Caco-2 (cell line): ENCODE results near the gene CDHR5. TPM values are rescaled to one million over a fixed set of nuclear protein-coding genes. Genes with fewer than 3 reads are reported as not detected.

ENCODE experiments used
- BruUV-seq: library from RNA; stranded (reverse); fragments of 400-500 nt; replicated peaks from 2 replicates; lab custom pipeline; 2021; lab: Mats Ljungman, UMichigan
- CTCF ChIA-PET: fragments of 300-600 bp; sonication (Branson Sonifier 250); formaldehyde crosslinking; loops from one replicate; lab custom pipeline; 2022; ENCODE audit warnings: antibody characterized with exemption; lab: Charles Lee
- POLR2A ChIA-PET: fragments of 300-600 bp; sonication (Branson Sonifier 250); formaldehyde crosslinking; loops from one replicate; lab custom pipeline; 2022; ENCODE audit warnings: antibody characterized with exemption; lab: Charles Lee
- DNase-seq, 2 experiments: peaks; one replicate each; pipeline versions ENCODE4 v3.0.0 to v3.0.0-alpha.2; 2020 to 2022
- H3K27me3 ChIP-seq: replicated peaks from 2 replicates; pipeline ENCODE4 v1.6.0; 2011; ENCODE audit warnings: low read length; ENCODE audit not compliant: control insufficient read depth, insufficient read depth
- H3K36me3 ChIP-seq: 2 replicates; pipeline ENCODE4 v1.5.1; 2011; ENCODE audit warnings: low read length; ENCODE audit not compliant: control insufficient read depth, insufficient read depth
- H3K4me1 ChIP-seq: fragments of 250-450 bp; sonication (Bioruptor Pico); 2 replicates; pipeline ENCODE4 v1.5.1; 2020; ENCODE audit warnings: mild to moderate bottlenecking
- H3K4me3 ChIP-seq: 2 replicates; pipeline ENCODE4 v1.5.1; 2011; ENCODE audit warnings: low read depth, mild to moderate bottlenecking, control low read depth, low read length
- H3K9me3 ChIP-seq: fragments of 250-450 bp; sonication (Bioruptor Pico); 2 replicates; pipeline ENCODE4 v1.5.1; 2020; ENCODE audit warnings: mild to moderate bottlenecking, moderate library complexity
- H3K27ac Mint-ChIP-seq: one replicate; pipeline ENCODE4 v1.8.0; 2022; ENCODE audit warnings: mixed read lengths; ENCODE audit not compliant: unreplicated experiment
- H3K27me3 Mint-ChIP-seq: one replicate; pipeline ENCODE4 v1.8.0; 2022; ENCODE audit warnings: mixed read lengths; ENCODE audit not compliant: insufficient read depth, unreplicated experiment
- H3K36me3 Mint-ChIP-seq: one replicate; pipeline ENCODE4 v1.8.0; 2022; ENCODE audit warnings: mild to moderate bottlenecking, mixed read lengths; ENCODE audit not compliant: insufficient read depth, unreplicated experiment
- H3K4me1 Mint-ChIP-seq: one replicate; pipeline ENCODE4 v1.8.0; 2022; ENCODE audit warnings: low read depth, mixed read lengths; ENCODE audit not compliant: unreplicated experiment
- H3K4me3 Mint-ChIP-seq: one replicate; pipeline ENCODE4 v1.8.0; 2022; ENCODE audit warnings: mild to moderate bottlenecking, moderate library complexity, mixed read lengths; ENCODE audit not compliant: unreplicated experiment
- H3K9me3 Mint-ChIP-seq: one replicate; pipeline ENCODE4 v1.8.0; 2022; ENCODE audit warnings: mixed read lengths; ENCODE audit not compliant: unreplicated experiment
- CTCF ChIP-seq, 2 experiments: fragments of 200-600 bp in 1 of 2; IDR thresholded peaks; 1 replicate in 1 of 2; 2 replicates in 1 of 2; pipeline versions ENCODE4 v1.5.1 to v1.8.0; 2011 to 2022; ENCODE audit warnings: antibody characterized with exemption in 1 of 2, control low read depth in 1 of 2, inconsistent platforms in 1 of 2, low read depth in 1 of 2, low read length in 1 of 2, mild to moderate bottlenecking in 1 of 2, moderate library complexity in 1 of 2; ENCODE audit not compliant: insufficient read depth in 1 of 2, severe bottlenecking in 1 of 2, unreplicated experiment in 1 of 2
- intact Hi-C: fragments of 100-400 bp; cut with micrococcal nuclease; formaldehyde crosslinking; loops from one replicate; pipeline ENCODE4 v1.10.0; 2022; ENCODE audit not compliant: unreplicated experiment
- total RNA-seq: library from RNA; stranded (reverse); gene quantifications from 2 replicates; pipeline ENCODE4 v1.2.3, GENCODE V29; 2022

The CDHR5 gene
- total RNA-seq, 1 experiment from 2014 or later = 42.0 TPM

- Histone ChIP-seq H3K27me3 (no peaks in the 10 kb centered on the region), H3K4me3 (no peak overlapping the region), H3K4me1 (no peaks in the 10 kb centered on the region), H3K36me3 (peaks cover 4% of the 10 kb centered on the region), H3K9me3 (no peaks in the 10 kb centered on the region)
- Mint-ChIP-seq H3K4me1 (no peaks in the 10 kb centered on the region), H3K27ac (no peak overlapping the region), H3K9me3 (no peaks in the 10 kb centered on the region), H3K27me3 (no peaks in the 10 kb centered on the region), H3K4me3 (no peak overlapping the region), H3K36me3 (peaks cover 94% of the 10 kb centered on the region)
- CTCF ChIA-PET = no interaction called here
- BruUV-seq = no TSS peak
- POLR2A ChIA-PET = no interaction called here
- DNase-seq = no peak
- intact Hi-C loops = no loop called here
- no peak for TF ChIP-seq CTCF (IDR thresholded peaks at IDR 0.05; ENCODE audit: insufficient read depth in 1 of 2, low read depth in 1 of 2, low read length in 1 of 2, severe bottlenecking in 1 of 2, unreplicated experiment in 1 of 2)
Observed at GRCh38 chr11:595400-595799, 29.4 kb downstream of the CDHR5 start.

- ChIA-PET CTCF (no interaction called here), POLR2A (no interaction called here)
- Mint-ChIP-seq H3K4me1 (peaks cover 7% of the 10 kb centered on the region), H3K9me3 (no peaks in the 10 kb centered on the region), H3K36me3 (peaks cover 94% of the 10 kb centered on the region), H3K27ac (no peak overlapping the region), H3K27me3 (no peaks in the 10 kb centered on the region), H3K4me3 (no peak overlapping the region)
- Histone ChIP-seq H3K4me3 (no peak overlapping the region), H3K9me3 (no peaks in the 10 kb centered on the region), H3K4me1 (peaks cover under 1% of the 10 kb centered on the region; the same call in 1 of the 2 replicates), H3K36me3 (peaks cover 7% of the 10 kb centered on the region), H3K27me3 (no peaks in the 10 kb centered on the region)
- no TSS peak for BruUV-seq
- intact Hi-C loops = no loop called here
- no peak for TF ChIP-seq CTCF (IDR thresholded peaks at IDR 0.05; ENCODE audit: insufficient read depth in 1 of 2, low read depth in 1 of 2, low read length in 1 of 2, severe bottlenecking in 1 of 2, unreplicated experiment in 1 of 2)
- no peak for DNase-seq
Observed at GRCh38 chr11:593347-593746, 31.4 kb downstream of the CDHR5 start.

DNA sequence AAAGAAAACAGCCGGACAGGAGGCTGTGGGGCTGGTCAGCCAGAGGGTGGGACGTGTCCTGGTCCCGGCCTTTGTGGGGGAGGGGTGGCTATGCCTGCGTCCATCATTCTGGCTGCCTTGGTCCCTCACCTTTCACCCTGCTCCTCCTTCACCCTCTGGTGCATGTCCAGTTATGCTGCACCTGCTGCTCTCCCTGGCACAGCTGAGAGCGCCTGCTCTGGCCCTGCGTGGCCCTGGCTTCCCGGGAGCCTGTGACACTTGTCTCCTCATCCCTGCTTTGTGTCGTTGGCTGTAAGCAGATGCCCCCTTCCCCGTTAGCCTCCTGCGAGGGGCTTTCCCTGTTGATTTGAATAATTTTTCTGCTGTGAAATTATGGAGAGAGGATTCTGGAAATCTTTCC, 31.8 kb downstream of the CDHR5 start:
- no peak overlapping the region for H3K4me3 ChIP-seq
- Mint-ChIP-seq H3K27ac (no peak overlapping the region), H3K4me1 (peaks cover 11% of the 10 kb centered on the region), H3K27me3 (no peaks in the 10 kb centered on the region), H3K4me3 (no peak overlapping the region), H3K9me3 (no peaks in the 10 kb centered on the region), H3K36me3 (peaks cover 96% of the 10 kb centered on the region)
- POLR2A ChIA-PET = no interaction called here
- TF ChIP-seq CTCF (IDR thresholded peaks at IDR 0.05; ENCODE audit: insufficient read depth in 1 of 2, low read depth in 1 of 2, low read length in 1 of 2, severe bottlenecking in 1 of 2, unreplicated experiment in 1 of 2) = no peak
- no peak for DNase-seq
- intact Hi-C loops = no loop called here
- peaks cover 7% of the 10 kb centered on the region for H3K36me3 ChIP-seq
- H3K27me3 ChIP-seq = no peaks in the 10 kb centered on the region
- peaks cover 5% of the 10 kb centered on the region; the same call in 1 of the 2 replicates for H3K4me1 ChIP-seq
- CTCF ChIA-PET = no interaction called here
- H3K9me3 ChIP-seq = no peaks in the 10 kb centered on the region
- no TSS peak for BruUV-seq
